B cell (primary cell): Measurements from ENCODE around the gene MAF. TPM values are rescaled to one million over a fixed set of nuclear protein-coding genes. Genes with fewer than 3 reads are reported as not detected.

Source experiments
- ATAC-seq: fragments of 200-7000 bp; cut with Tn5 transposase; one replicate; pipeline ENCODE4 v1.10.0; 2021; ENCODE audit warnings: low read depth, mild to moderate bottlenecking, moderate number of reproducible peaks, moderate library complexity
- CTCF ChIA-PET: fragments of 350-600 bp; sonication (Branson Sonifier 250); formaldehyde crosslinking; loops from one replicate; lab custom pipeline; 2021; ENCODE audit warnings: antibody characterized with exemption, inconsistent platforms; lab: Charles Lee
- POLR2A ChIA-PET: fragments of 350-600 bp; sonication (Branson Sonifier 250); formaldehyde crosslinking; loops from one replicate; lab custom pipeline; 2021; ENCODE audit warnings: antibody characterized with exemption; lab: Charles Lee
- DNase-seq: peaks from one replicate; pipeline ENCODE4 v3.0.0; 2013
- H2AFZ ChIP-seq: 2 replicates; pipeline ENCODE4 v1.6.1; 2012; ENCODE audit warnings: mild to moderate bottlenecking, low read depth, low read length; ENCODE audit not compliant: insufficient read depth, poor library complexity, severe bottlenecking
- H3K27ac ChIP-seq, 2 donors: 1 replicate in 1 of 2; 2 replicates in 1 of 2; pipeline ENCODE4 v1.5.1; 2012 to 2013; ENCODE audit warnings: low read length in 2 of 2, mild to moderate bottlenecking in 2 of 2, moderate library complexity in 1 of 2
- H3K27me3 ChIP-seq, 4 experiments: fragments of 200-600 bp in 1 of 4; sonication (generic) in 1 of 4; replicated peaks in 1 of 4; 1 replicate in 2 of 4; 2 replicates in 2 of 4; pipeline versions ENCODE4 v1.6.1 to v1.7.0; 2013 to 2016; ENCODE audit warnings: low read length in 3 of 4, mild to moderate bottlenecking in 2 of 4, mixed read lengths in 1 of 4, moderate library complexity in 1 of 4; ENCODE audit not compliant: insufficient read depth in 4 of 4, control insufficient read depth in 3 of 4; ENCODE audit errors: control extremely low read depth in 1 of 4
- H3K36me3 ChIP-seq, 2 experiments: replicated peaks in 1 of 2; 1 replicate in 1 of 2; 2 replicates in 1 of 2; pipeline versions ENCODE4 v1.6.1 to v1.7.1; 2013; ENCODE audit warnings: low read length in 1 of 2; ENCODE audit not compliant: insufficient read depth in 2 of 2, control insufficient read depth in 1 of 2; ENCODE audit errors: control extremely low read depth in 1 of 2, extremely low read depth in 1 of 2
- H3K4me1 ChIP-seq, 2 donors: fragments of 200-600 bp in 1 of 2; sonication (generic) in 1 of 2; 1 replicate in 1 of 2; 2 replicates in 1 of 2; pipeline versions ENCODE4 v1.5.1 to v1.6.1; 2013 to 2017; ENCODE audit warnings: low read length in 2 of 2; ENCODE audit not compliant: control insufficient read depth in 2 of 2, insufficient read depth in 2 of 2
- H3K4me2 ChIP-seq: replicated peaks from 2 replicates; pipeline ENCODE3; 2012; ENCODE audit warnings: mild to moderate bottlenecking, low read depth, low read length; ENCODE audit not compliant: poor library complexity, severe bottlenecking
- H3K4me3 ChIP-seq, 5 experiments: fragments of 200-600 bp in 1 of 5; sonication (generic) in 1 of 5; 1 replicate in 3 of 5; 2 replicates in 2 of 5; pipeline versions ENCODE4 v1.5.1 to v1.7.0; 2011 to 2016; ENCODE audit warnings: low read length in 4 of 5, mild to moderate bottlenecking in 4 of 5, low read depth in 2 of 5, control low read depth in 1 of 5, moderate library complexity in 1 of 5; ENCODE audit not compliant: insufficient read depth in 1 of 5; ENCODE audit errors: control extremely low read depth in 1 of 5, extremely low read depth in 1 of 5
- H3K79me2 ChIP-seq: fragments of 200-600 bp; sonication (generic); one replicate; pipeline ENCODE4 v1.6.0; 2016; ENCODE audit warnings: low read length; ENCODE audit not compliant: control insufficient read depth, insufficient read depth
- H3K9ac ChIP-seq: fragments of 200-600 bp; sonication (generic); 2 replicates; pipeline ENCODE4 v1.6.1; 2017; ENCODE audit warnings: mild to moderate bottlenecking, low read length, moderate library complexity
- H3K9me3 ChIP-seq, 3 donors: one replicate each; pipeline versions ENCODE4 v1.6.1 to v1.7.1; 2013; ENCODE audit warnings: low read length in 2 of 3; ENCODE audit not compliant: control insufficient read depth in 2 of 3, insufficient read depth in 1 of 3; ENCODE audit errors: control extremely low read depth in 1 of 3
- H4K20me1 ChIP-seq: 2 replicates; pipeline ENCODE4 v1.6.0; 2012; ENCODE audit warnings: mild to moderate bottlenecking, low read length; ENCODE audit not compliant: insufficient read depth, control insufficient read depth, poor library complexity, severe bottlenecking
- H3K27ac Mint-ChIP-seq: one replicate; pipeline ENCODE4 v1.8.0; 2021; ENCODE audit warnings: mixed read lengths
- H3K27me3 Mint-ChIP-seq: one replicate; pipeline ENCODE4 v1.8.0; 2021; ENCODE audit warnings: mixed read lengths
- H3K4me1 Mint-ChIP-seq: one replicate; pipeline ENCODE4 v1.8.0; 2021; ENCODE audit warnings: mixed read lengths
- H3K4me3 Mint-ChIP-seq: one replicate; pipeline ENCODE4 v1.8.0; 2021; ENCODE audit warnings: mixed read lengths
- H3K9me3 Mint-ChIP-seq: one replicate; pipeline ENCODE4 v1.8.0; 2022; ENCODE audit warnings: mixed read lengths; ENCODE audit not compliant: insufficient read depth
- EZH2 ChIP-seq: IDR thresholded peaks from 2 replicates; pipeline ENCODE4 v1.6.1; 2012; ENCODE audit warnings: borderline replicate concordance, low read depth, mild to moderate bottlenecking, moderate library complexity, low read length; ENCODE audit not compliant: insufficient read depth, poor library complexity, severe bottlenecking
- WGBS: methylation state at CpG from one replicate; pipeline ENCODE4 v1.1.5; 2013; ENCODE audit warnings: missing lambda C conversion rate; ENCODE audit not compliant: insufficient coverage; 5-methylcytosine and 5-hydroxymethylcytosine counted together
- intact Hi-C: fragments of 100-400 bp; cut with micrococcal nuclease; formaldehyde crosslinking; loops from one replicate; pipeline ENCODE4 v1.10.0; 2022
- polyA plus RNA-seq: library from polyadenylated mRNA; depleted of rRNA; stranded (reverse); fragments of >200 nt; gene quantifications from 2 replicates; pipeline ENCODE4 v1.2.3, GENCODE V29; 2012
- total RNA-seq, 2 donors: library from RNA; stranded (reverse); fragments of 120-200 nt in 1 of 2; gene quantifications; 1 replicate in 1 of 2; 2 replicates in 1 of 2; pipeline versions ENCODE4 v1.2.3 to v1.2.4, GENCODE V29; 2013 to 2022
- TF ChIP-seq, protein P1 (sequence below): fragments of 200-600 bp; IDR thresholded peaks from one replicate; pipeline ENCODE4 v1.8.0; 2022; ENCODE audit warnings: antibody characterized with exemption, mild to moderate bottlenecking

Gene MAF
- total and polyA plus RNA-seq, 2 donors (not counting 1 experiment from before 2014, with no cell fraction given): 0.30 to 0.49 TPM

DNA sequence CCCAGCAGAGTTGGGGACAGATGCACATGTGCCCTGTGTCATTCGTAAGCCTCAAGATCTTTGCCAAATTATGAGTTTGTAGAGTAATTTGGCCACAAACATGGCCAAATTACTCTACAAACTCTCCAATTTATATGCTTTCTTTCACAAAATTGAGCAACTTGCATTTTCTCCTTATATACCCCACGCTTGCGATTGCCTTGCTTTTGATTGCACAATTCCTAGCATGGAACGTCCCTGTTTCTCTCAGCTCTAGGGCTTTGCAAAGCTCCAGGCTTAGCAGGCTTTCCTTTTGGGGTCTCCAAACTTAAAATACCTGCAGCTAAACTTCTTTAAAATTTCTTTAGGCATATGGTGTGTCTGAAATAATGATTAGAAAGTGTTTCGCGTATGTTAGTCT lies 28.5 kb upstream of the MAF start:
- POLR2A ChIA-PET: no interaction called here
- H3K79me2 ChIP-seq: no peaks in the 10 kb centered on the region
- intact Hi-C loops: no loop called here

DNA sequence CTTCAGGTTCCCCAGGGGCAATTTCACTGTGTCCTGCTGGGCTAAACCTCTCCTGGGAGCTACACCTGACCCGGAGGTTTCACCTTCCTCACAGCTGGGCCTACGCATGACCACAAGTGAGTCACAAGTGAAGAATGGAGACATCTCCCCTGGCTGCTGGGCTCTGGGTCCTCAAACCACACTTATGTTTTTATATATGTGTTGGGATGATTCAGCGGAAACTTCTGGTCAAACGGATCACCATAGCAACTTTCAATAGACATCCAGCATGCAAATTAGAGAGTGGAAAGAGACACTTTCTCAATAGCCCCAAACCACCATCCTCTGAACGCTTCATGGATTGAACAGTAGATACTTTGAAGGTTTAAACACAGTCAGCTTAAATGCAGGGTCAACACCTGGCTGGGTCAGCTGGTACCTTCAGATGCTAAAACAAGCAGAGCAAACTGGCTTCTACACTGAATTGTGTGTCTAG lies 28.0 kb upstream of the MAF start:
- CTCF ChIA-PET: no interaction called here
- Histone ChIP-seq H3K4me2 (no peak overlapping the region), H3K36me3 (no peaks in the 10 kb centered on the region), H2AFZ (no peak overlapping the region), H3K4me3 (no peak overlapping the region), H3K9ac (no peak overlapping the region), H3K27ac (no peak overlapping the region), H3K9me3 (peaks cover 0 to 4% (median 0%) of the 10 kb centered on the region in 3 donors), H3K4me1 (no peaks in the 10 kb centered on the region), H3K27me3 (peaks cover 0 to 6% (median 0%) of the 10 kb centered on the region in 4 experiments), H3K79me2 (no peaks in the 10 kb centered on the region), H4K20me1 (no peaks in the 10 kb centered on the region)
- Mint-ChIP-seq H3K4me3 (no peak overlapping the region), H3K27me3 (peaks cover 21% of the 10 kb centered on the region), H3K4me1 (no peaks in the 10 kb centered on the region), H3K27ac (no peak overlapping the region), H3K9me3 (peaks cover 4% of the 10 kb centered on the region)
- TF ChIP-seq, protein P1, sequence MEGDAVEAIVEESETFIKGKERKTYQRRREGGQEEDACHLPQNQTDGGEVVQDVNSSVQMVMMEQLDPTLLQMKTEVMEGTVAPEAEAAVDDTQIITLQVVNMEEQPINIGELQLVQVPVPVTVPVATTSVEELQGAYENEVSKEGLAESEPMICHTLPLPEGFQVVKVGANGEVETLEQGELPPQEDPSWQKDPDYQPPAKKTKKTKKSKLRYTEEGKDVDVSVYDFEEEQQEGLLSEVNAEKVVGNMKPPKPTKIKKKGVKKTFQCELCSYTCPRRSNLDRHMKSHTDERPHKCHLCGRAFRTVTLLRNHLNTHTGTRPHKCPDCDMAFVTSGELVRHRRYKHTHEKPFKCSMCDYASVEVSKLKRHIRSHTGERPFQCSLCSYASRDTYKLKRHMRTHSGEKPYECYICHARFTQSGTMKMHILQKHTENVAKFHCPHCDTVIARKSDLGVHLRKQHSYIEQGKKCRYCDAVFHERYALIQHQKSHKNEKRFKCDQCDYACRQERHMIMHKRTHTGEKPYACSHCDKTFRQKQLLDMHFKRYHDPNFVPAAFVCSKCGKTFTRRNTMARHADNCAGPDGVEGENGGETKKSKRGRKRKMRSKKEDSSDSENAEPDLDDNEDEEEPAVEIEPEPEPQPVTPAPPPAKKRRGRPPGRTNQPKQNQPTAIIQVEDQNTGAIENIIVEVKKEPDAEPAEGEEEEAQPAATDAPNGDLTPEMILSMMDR: no peak
- TF ChIP-seq EZH2: no peak
- DNase-seq (no peak), ATAC-seq (no peak)
- WGBS: no CpG with 5 or more reads among the region's 5 CpGs
- POLR2A ChIA-PET: no interaction called here
- intact Hi-C loops: no loop called here

More for the DNA sequence above, 28.5 kb upstream of the MAF start:
- H3K27ac ChIP-seq: no peak overlapping the region
- no peak overlapping the region for H3K9ac ChIP-seq
- H3K4me3 Mint-ChIP-seq: no peak overlapping the region
- peaks cover 0 to 4% (median 0%) of the 10 kb centered on the region in 3 donors for H3K9me3 ChIP-seq
- no peaks in the 10 kb centered on the region for H4K20me1 ChIP-seq
- no peak for DNase-seq
- H3K27me3 Mint-ChIP-seq: peaks cover 18% of the 10 kb centered on the region
- H3K27me3 ChIP-seq: peaks cover 0 to 6% (median 0%) of the 10 kb centered on the region in 4 experiments
- 100% methylated on average over 3 of the region's 6 CpGs for WGBS
- peaks cover 4% of the 10 kb centered on the region for H3K9me3 Mint-ChIP-seq
- H3K4me2 ChIP-seq: no peak overlapping the region
- TF ChIP-seq, protein P1: no peak
- no peak for TF ChIP-seq EZH2
- CTCF ChIA-PET: no interaction called here
- H3K4me1 Mint-ChIP-seq: no peaks in the 10 kb centered on the region
- no peak for ATAC-seq
- H3K4me3 ChIP-seq: no peak overlapping the region
- H2AFZ ChIP-seq: no peak overlapping the region
- H3K27ac Mint-ChIP-seq: no peak overlapping the region
- no peaks in the 10 kb centered on the region for H3K36me3 ChIP-seq
- H3K4me1 ChIP-seq: no peaks in the 10 kb centered on the region
